GM21423 (cell line): Measurements from ENCODE around the gene TRAPPC2.
"Not testable (repeated sequence)": the region's sequence is repeated elsewhere in the genome, so short reads cannot be mapped to it uniquely, and the experiment has no call there.

Experiments
- ATAC-seq: cut with Tn5 transposase; IDR thresholded peaks from one replicate; pipeline ENCODE4 v1.9.1; 2021; ENCODE audit warnings: mild to moderate bottlenecking, moderate library complexity; ENCODE audit not compliant: unreplicated experiment

TRAPPC2 gene

DNA sequence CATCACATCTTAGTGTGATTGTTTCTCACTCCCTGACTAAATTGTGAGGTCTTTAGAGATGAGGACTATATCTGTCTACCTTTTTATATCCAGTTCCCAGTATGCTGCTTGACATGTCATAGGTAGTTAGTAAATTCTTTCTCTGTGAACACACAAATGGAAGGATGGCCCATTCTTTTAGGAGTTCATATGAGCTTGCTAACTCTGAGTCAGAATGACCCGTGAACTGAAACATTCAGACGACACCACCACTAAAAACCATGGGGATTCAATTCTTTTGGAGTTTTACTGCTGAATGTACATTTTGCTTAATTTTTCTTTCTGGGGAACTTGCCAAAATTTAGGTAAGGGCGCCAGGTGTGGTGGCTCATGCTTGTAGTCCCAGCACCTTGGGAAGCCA lies 14.1 kb upstream of the TRAPPC2 start:
- no peak for ATAC-seq

DNA sequence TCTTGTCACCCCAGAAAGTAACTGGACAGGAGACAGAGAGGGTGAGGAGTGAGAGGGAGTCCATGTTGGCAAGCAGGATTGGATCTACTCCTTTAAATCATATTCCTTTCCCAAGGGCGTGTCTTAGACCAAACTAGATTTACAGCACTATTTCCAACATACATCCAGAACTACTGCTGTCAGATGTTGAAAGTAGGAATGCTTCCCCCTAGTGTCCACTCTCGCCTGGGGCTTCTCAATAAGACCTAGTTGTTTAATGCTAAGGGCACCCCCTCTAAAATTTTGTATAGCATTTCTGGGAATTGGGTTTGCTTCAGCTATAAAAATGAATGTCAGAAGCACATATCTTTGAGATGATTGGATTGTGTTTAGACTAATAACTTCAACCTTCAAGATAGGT lies 13.4 kb upstream of the TRAPPC2 start:
- no peak for ATAC-seq

- peak; percentile 89 for ATAC-seq
These were observed 8.2 kb upstream of the TRAPPC2 start for GRCh38 chrX:13742397-13743176.

DNA sequence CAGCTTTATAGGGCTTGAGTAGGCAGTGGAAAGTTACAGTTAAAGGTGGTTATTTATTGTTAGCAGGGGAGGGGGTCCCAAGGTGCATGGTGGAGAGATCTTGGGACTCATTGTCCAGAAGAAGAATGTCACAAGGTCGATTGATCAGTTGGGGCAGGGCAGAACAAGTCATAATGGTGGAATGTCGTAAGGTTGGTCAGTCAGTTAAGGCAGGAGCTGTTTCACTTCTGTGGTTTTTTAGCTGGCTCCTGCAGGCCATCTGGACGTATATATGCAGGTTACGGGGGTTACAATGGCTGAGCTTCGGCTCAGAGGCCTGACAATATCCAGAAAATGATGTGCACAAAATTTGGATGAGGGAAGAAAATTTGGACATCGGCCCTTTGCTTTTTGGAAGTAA lies 7.3 kb upstream of the TRAPPC2 start:
- no peak for ATAC-seq

DNA sequence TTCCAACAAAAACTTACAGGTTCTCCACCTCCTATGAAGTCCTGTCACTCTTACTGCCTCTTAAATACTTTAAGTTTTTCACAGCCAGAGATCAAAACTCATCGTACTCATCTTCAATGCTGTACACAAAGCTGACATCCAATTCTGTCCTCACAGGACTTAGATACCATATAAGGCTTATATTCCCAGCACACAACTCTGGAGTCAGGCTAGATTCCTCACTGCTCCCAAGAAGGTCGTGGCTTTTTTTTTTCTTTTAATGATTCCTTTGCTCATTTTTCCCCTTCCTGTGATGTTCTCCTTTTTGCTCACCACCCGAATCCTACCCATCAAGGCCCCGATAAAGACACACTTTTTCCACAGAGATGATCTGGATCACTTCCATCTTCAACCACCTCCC lies 914 bp downstream of the TRAPPC2 start:
- ATAC-seq, result no peak

DNA sequence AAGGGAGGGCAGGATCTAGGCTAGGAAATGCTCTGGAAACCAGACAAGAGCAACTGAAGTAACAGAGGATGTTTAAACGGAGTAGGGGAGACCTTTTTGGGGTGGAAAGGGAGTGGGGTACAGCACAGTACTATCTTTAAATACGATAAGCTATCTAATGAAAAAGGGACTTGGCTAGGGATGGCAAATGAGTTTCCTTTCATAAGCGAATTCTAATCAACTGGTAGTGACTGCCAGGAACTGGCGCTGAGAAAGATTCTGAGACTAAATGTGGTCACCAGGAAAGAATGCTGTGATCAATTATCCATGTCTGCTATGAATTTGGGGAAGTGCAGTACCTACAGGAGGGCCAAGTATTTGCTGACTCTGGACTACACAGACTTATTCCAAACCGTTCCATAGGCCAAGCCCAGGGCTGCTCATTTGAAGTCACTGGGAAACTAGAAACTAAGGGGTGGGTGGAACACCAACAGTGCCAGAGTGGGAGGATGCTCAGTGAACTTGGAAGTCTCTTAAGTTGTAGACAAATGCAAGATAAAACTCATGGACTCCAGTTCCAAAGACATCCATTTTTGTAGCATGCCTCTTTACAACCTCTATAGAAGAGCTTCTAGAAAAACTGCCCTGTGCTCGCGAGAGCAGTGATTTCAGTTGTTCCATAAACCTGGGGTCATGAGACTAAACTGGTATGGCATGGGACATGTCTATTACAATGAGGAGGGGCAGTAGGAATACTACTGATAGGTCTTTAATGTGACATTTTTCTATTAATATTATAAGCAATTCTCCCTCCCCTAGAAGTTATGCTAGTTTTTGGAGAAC lies 2.0 kb downstream of the TRAPPC2 start:
- ATAC-seq, result no peak

DNA sequence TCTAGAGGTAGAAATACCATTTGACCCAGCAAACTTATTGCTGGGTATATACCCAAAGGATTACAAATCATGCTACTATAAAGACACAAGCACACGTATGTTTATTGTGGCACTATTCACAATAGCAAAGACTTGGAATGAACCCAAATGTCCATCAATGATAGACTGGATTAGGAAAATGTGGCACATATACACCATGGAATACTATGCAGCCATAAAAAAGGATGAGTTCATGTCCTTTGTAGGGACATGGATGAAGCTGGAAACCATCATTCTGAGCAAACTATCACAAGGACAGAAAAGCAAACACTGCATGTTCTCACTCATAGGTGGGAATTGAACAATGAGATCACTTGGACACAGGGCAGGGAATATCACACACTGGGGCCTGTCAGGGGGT lies 3.9 kb downstream of the TRAPPC2 start:
- not testable (repeated sequence) for ATAC-seq

DNA sequence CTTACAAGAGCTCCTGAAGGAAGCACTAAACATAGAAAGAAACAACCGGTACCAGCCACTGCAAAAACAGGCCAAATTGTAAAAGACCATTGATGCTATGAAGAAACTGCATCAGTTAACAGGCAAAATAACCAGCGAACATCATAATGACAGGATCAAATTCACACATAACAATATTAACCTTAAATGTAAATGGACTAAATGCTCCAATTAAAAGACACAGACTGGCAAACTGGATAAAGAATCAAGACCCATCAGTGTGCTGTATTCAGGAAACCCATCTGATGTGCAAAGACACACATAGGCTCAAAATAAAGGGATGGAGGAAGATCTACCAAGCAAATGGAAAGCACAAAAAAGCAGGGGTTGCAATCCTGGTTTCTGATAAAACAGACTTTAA lies 7.8 kb downstream of the TRAPPC2 start:
- not testable (repeated sequence) for ATAC-seq

DNA sequence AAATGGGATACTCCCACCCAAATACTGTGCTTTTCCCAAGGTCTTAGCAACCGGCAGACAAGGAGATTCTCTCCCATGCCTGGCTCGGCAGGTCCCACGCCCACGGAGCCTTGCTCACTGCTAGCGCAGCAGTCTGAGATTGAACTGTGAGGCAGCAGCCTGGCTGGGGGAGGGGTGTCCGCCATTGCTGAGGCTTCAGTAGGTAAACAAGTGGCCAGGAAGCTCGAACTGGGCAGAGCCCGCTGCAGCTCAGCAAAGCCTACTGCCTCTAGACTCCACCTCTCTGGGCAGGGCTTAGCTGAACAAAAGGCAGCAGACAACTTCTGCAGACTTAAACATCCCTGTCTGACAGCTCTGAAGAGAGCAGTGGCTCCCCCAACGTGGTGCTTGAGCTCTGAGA lies 9.5 kb downstream of the TRAPPC2 start:
- not testable (repeated sequence) for ATAC-seq

GRCh38 chrX:13721819-13722519 lies 12.5 kb downstream of the TRAPPC2 start:
- ATAC-seq, result no peak

DNA sequence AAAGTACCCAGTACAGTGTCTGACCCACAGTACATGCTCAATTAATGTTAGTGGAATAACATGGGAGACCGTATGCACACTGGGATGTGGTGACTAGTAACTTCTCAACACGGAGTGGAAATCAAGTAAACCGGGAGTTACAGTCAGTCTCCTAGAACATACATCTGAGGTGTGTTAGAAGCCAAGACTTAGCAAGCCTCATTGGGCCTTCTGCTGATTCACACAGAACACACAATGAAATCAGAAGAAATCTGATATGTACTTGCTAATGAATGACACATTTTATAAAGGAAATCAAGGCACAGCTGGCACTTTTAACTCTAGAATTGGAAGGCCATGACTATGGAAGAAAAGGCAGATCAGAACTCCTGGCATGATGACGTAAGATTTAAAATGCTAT lies 13.0 kb downstream of the TRAPPC2 start:
- no peak for ATAC-seq

GRCh38 chrX:13719192-13719856 lies 15.1 kb downstream of the TRAPPC2 start:
- no peak for ATAC-seq

DNA sequence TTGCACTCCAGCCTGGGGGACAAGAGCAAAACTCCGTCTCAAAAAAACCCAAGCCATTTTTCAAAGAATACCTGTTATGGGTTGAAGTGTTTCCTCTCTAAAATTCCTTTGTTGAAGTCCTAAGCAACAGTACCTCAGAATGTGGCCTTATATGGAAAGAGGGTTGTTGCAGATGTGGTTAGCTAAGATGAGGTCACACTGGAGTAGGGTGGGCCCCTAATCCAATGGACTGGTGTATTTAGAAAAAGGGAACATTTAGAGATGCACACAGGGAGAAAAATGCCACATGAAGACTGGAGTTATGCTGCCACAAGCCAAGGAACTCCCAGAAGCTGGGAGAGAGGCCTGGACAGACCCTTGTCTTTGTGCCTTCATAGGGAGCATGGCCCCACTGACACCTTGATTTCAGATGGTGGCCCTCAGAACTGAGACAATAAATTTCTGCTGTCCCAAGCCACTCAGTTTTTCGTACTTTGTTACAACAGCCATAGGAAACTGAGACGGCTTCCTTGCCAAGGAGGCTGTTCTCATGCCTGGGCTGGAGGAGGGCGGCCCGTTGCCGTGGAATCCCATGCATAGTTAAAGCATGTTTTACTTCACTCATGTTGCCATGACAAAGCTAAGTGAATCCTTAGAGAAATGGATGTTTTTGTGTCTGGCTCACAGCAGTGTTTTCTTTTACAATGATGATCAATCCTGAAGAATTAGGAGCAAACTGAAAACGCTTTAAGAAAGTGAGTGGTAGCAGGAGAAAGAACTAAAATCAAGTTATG lies 16.5 kb downstream of the TRAPPC2 start:
- ATAC-seq, result no peak

DNA sequence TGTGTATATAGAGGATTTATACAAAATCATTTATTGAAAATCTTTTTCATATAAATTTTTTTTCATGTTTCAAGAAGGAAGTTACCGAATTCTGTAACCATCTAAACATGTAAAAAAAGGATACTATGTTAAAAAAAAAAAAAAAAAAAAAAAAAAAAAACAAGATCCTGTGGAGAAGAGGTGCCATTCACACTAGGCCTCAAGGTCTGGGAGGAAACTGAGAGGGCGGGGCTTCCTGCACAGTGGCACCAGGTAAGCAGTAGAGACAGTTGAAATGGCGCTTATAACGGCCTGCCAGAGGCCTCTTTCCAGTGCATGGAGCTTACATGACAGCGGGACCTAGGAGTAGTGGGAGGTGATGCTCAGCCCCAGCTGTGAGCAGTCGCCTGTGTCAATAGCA lies 17.5 kb downstream of the TRAPPC2 start:
- no peak for ATAC-seq

DNA sequence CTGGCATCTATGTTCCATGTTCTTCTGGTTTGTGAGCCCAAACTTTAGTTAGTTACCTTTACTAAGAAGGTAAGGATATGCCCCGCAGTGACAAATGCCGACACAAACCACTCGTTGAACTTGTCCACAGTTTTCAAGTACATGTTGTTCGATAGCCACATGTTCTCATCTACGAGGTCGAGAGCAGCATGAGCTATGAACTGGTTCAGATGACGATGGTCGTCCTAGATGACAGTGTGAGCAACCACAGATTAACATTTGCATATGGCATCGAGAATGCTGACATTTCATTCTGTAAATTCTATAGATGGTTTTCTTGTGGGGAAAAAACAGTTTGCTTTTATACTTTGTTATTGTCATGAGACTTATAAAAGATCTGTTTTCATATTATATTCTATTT lies 18.0 kb downstream of the TRAPPC2 start:
- no peak for ATAC-seq

GRCh38 chrX:13711141-13711540 lies 23.3 kb downstream of the TRAPPC2 start:
- no peak for ATAC-seq

- ATAC-seq, result no peak
These were observed 30.8 kb downstream of the TRAPPC2 start for GRCh38 chrX:13703589-13703988.

- ATAC-seq, result no peak
These were observed 31.3 kb downstream of the TRAPPC2 start for GRCh38 chrX:13703135-13703534.

DNA sequence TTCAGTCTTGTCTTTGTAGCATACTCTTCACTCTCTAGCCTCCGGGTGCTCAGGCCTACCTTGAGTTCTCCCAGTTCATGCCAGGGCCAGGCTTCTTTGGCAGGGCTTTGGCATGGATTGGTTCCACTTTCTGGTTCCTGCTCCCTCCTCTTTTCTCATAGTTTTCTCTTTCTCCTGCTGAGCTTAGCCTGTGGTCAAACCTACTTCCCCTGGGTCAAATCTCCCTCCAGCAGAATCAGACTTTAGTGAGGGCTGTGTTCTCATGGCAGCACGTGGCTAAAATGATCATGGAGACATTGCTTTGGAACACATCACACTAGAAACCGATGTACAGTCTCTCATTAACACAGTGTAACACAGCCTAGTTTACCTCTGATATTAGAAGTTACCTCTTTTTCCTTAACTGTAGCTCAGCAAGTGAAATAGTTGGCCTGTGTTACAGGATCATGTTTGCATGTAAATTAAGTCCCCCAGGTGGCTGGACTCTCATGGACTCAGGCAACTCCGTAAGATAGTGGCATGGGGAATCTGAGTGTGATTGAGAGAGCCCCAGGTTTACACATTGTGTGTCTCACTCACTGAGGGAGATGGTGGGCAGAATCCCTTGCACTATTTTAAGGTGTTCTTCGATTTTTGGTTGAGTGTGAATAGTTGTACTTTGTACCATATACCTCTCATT lies 32.2 kb downstream of the TRAPPC2 start:
- no peak for ATAC-seq

DNA sequence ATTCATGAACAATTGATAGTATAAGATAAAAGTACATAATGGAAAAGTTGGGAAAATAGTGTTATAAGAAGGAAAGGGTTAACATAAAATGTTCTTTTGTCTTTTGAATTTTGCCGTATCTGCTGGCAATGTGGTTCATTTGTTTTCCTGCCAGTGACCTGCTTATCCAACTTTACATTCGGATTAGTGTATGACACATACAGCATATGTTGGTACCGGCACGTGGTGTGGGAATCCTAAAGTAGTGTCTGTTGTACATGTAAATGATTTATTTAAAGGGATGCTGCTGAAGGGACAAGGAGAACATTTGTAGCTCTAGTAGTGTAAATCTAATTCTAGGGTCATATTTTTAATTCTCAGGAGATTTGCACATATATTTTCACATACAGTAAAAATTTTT lies 34.0 kb downstream of the TRAPPC2 start:
- no peak for ATAC-seq
